GM19099 (cell line): Measurements from ENCODE around the gene LRRC7.

Experiments used
- POLR2A ChIP-seq: IDR thresholded peaks from 3 replicates; pipeline ENCODE4 v1.6.1; 2011; ENCODE audit warnings: low read depth; ENCODE audit not compliant: insufficient read length; ENCODE audit errors: extremely low read depth

The LRRC7 gene

DNA sequence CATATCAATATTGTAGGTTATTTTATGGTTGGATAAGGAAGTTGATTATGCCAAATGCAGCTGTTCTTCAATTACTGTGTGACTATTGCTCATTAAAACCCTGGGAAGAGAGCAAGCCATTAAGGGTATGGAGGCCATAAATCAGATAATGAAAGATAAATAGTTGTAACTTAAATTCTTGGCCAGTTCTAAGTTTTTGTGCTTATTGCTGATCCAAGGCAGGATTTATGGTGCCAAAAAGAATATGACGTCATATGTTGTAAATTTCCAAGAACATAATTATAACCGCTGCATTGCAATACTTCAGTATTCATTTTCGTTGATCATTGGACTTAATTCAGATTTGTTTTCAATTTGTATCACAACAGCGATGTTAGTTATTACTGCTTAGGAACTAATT lies 426.1 kb downstream of the LRRC7 start:
- TF ChIP-seq POLR2A, result no peak

DNA sequence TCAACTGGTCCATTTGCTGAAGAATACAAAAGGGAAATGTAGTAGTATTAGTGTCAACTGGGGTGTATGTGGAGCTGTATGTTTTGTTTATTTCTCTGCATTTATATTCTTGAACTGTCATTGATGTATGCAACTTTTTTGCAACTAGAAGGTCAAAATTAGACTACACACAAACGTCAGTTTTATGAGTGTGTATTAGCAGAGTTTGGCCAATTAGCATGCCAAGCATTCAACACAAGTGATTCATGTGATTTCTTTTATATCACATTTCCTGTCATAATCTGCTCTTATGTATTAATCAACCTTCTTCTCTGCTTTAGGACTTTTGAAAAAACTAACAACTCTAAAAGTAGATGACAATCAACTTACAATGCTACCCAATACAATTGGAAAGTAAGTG lies 426.5 kb downstream of the LRRC7 start:
- TF ChIP-seq POLR2A, result no peak

DNA sequence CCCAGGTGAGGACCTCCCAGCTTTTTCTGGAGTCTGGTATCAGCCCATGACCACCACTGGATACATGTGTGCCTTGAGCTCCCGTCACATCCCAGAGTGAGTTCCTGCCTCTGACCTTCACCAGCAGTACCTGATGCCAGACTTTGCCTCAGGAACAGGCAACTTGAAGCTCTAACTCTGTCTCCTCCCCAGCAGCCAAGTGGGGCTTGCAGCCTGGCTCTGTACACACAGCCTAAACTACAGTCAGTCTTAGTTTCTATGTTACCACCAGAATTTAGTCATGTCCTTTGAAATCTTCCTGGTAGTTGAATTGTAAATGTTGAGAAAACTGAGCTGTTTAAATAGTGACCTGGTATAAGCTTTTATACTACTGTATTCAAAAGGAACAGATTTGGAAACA lies 431.1 kb downstream of the LRRC7 start:
- no peak for TF ChIP-seq POLR2A

DNA sequence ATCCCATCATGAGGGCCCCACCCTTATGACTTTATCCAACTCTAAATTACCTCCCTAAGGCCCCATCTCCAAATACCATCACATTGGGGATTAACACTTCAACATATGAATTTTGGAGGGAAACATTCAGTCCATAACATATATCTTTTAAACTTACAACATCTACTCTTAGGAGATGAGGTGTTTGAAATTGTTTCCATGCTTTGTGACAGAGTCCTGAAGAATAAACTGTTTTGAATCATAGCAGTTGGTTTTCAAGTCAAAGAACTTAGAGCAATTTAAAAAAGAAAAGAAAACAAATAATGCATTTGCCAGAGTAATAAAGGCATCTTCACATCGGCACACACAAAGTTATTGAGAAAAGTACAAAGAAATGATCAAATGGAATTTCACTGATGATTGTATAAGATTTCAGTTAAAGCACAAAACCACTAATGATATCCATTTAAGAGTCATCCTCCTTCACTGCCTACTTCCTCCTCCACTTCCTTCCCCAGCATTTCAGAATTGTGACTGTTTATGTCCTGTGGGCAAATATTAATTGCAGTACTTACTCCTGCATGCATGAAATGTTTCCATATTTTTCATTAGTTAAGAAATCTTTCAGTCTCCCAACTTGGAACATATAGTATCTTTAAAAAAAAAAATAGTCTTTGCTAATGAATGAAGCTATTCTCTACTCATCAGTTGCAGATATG lies 435.6 kb downstream of the LRRC7 start:
- no peak for TF ChIP-seq POLR2A

DNA sequence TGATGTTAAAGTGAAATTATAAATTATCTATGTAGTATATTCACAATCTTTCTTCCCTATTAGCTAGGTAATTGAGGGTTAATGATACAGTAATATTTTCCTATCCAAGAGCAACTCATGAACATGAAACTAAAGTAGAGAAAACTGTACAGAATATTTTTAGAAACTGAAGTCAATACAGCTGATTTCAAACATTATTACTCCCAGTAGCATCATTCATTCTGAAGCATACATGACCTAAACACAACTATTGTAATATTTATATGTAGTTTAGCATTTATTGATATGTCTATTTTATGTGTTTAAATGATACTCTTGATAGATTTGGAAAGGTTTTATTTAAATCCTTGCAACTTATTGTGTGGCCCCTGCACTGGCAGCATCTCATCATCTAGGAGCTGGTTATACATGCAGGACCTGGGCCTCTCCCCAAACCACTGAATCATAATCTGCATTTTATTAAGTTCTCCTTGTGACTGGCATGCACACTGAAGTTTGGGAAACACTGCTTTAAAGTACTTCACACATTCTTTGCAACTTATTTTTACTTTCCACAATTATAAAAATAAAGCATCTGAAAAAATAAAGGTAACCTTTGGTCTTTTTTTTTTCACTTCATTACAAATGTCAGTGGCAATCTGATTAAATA lies 437.8 kb downstream of the LRRC7 start:
- no peak for TF ChIP-seq POLR2A

DNA sequence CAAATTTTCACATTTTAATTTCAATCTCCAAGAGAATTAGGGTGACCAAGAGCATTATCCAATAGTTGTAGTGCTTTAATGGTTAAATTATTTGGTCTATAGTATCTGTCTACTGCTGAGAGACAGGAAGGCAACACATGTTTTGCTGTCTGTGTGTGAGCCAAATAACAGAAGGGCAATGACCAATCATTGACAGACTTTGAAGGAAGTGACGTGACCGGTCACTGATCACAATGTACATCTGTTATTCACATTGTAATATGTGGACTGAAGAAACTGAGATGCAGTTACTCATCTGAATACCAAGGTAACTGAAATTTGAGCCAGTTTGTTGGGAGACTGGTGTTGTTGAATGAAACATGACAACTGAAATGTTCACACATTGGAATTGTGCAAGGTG lies 440.9 kb downstream of the LRRC7 start:
- TF ChIP-seq POLR2A, result no peak

DNA sequence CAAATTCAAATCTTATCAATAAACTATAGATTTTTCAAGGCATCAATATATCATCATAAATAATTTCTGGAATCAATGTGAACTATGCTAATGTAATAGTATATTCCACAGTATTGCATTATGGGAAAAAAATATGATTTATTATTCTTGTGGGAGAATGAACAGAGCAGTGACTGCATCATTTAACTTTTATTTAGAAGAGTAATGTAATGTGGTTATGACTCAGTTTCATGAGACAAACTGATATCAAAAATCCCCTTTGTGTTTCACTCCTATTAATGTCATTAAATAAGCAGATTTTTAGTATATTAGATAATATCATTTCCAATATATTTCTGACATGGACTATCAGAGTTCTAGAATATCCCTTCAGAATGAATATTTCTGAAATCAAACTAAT lies 450.0 kb downstream of the LRRC7 start:
- TF ChIP-seq POLR2A, result no peak

DNA sequence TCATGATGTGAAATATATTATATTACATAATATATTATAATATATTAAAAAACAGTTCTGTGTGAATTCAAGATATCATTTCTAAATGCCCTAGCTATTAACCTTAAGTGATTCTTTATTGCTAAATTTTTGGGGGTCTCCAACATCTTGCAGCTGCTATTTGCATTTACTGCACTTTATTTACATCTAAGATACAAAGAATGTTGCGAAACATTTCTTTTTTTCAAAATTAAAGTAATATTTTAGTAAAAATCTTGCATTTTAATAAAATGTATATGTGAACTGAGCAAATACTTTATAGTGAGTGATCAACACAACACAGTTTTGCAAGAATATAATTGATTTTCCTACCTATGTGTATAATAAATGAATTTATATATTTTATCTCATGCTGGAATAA lies 456.6 kb downstream of the LRRC7 start:
- no peak for TF ChIP-seq POLR2A

DNA sequence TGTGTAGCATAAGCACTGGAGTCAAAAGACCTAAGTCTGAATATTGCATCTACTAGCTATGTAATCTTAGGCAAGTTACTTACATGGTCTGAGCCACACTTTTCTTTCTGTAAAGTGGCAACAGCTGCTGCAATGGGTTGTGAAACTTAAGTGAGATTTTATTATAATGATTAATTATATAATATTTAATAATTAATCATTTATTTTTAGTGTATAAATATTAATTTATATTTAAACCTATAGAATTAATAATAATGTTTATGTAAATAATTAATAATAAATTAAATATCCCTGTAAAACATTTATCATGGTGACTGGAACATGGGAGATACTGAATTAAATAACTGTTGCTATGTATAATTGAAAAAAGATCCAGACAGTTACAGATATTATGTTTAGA lies 457.3 kb downstream of the LRRC7 start:
- no peak for TF ChIP-seq POLR2A

DNA sequence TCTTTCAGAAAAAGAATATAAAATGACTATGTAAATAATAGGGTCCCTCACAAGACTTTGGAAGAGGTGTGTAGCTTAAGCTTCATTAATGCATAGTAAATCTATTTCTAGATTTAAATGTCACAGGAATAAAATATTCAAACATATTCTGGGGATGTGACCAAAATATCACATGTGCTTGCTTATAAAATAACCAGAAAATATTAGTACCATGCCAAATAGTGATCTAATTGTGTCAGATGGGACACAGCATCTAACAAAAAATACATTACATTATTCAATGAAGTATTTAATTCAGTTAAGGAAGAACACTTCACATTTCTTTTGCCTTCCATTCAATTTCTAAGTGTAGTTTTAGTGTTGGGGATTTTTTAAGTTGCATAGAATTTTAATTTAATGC lies 458.1 kb downstream of the LRRC7 start:
- TF ChIP-seq POLR2A, result no peak

DNA sequence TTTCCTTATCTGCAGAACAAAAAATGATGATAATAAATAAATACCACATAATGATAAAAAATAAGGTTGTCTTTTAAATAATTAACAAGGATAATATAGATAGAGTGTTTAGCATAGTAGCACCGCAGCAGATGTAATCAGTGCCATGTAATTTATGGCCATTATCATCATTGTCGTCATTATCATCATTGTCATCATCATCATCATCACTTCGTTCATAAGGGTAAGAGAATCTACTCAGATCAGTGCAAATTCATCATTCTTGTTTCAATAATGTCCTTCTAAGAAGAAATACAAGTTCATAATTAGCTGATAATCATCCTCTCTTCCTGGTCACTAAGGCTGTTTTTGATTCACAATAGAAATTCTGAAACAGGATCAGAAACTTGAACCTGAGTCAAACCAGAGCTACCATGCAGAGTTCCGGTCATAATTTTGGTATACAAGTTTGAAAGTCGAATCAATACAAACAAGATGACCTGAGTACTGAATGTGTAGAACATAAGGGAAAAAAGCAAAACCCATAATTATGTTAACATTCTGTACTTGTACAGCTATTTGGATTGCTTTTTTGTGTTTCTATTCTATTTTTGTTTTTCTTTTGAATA lies 465.6 kb downstream of the LRRC7 start:
- TF ChIP-seq POLR2A, result no peak

DNA sequence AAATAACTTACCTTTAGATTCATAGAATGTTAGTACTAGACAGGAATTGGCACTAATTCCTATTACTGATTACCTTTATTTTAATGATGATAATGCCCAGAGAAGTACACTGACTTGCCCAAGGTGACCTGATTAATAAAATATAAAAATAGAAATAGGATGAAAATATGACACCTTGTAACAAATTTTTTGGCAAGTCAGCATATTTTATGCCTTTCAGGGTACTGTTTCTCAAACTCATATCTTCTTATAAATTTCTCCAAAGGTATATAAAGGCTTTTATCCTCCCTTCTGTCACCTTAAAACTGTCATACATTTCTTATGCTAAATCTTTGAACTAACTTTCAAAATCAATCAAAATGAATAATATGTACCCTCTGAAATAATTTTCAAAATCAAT lies 466.2 kb downstream of the LRRC7 start:
- TF ChIP-seq POLR2A, result no peak

DNA sequence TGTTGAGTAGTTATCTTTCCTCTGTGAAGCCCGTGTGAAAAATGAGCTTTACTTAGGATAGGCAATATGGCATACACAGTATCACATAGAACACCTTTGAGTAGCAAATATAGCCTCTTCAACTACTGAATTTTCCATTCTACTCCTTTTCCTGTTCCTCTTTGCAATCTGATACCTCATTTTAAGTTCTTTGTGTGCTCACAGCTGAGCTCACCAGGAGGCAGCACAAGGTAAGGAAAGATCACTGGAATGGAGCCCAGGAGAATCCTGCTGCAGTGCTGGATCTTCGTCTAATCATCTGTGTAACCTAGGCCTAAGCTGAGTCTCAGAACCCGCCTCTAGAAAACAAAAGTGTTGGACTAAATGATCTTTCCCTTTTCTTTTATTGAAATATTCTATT lies 466.7 kb downstream of the LRRC7 start:
- TF ChIP-seq POLR2A, result no peak

DNA sequence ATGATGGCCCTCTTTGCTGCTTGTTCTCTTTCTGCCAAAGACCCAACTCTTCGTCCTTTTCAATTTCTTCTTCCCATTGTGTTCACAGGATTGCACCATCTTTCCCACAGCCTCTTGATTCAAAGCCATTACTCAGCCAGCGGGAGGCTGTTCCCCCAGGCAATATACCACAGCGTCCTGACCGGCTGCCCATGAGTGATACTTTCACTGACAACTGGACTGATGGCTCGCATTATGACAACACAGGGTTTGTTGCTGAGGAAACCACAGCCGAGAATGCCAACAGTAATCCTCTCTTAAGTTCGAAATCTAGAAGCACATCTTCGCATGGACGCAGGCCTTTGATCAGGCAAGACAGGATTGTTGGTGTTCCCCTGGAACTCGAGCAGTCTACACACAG lies 470.3 kb downstream of the LRRC7 start:
- TF ChIP-seq POLR2A, result no peak

DNA sequence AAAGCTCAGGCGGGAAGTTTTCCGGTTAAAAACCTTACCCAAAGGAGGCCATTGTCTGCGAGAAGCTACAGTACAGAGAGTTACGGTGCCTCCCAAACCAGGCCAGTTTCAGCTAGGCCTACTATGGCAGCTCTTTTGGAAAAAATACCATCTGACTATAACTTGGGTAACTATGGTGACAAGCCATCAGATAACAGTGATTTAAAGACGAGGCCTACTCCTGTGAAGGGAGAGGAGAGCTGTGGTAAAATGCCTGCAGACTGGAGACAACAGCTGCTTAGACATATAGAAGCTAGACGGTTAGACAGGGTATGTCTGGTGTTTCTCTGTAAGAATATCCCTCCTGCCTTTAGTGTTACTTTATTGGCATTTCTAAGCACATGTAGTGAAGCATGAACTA lies 471.8 kb downstream of the LRRC7 start:
- TF ChIP-seq POLR2A, result no peak

DNA sequence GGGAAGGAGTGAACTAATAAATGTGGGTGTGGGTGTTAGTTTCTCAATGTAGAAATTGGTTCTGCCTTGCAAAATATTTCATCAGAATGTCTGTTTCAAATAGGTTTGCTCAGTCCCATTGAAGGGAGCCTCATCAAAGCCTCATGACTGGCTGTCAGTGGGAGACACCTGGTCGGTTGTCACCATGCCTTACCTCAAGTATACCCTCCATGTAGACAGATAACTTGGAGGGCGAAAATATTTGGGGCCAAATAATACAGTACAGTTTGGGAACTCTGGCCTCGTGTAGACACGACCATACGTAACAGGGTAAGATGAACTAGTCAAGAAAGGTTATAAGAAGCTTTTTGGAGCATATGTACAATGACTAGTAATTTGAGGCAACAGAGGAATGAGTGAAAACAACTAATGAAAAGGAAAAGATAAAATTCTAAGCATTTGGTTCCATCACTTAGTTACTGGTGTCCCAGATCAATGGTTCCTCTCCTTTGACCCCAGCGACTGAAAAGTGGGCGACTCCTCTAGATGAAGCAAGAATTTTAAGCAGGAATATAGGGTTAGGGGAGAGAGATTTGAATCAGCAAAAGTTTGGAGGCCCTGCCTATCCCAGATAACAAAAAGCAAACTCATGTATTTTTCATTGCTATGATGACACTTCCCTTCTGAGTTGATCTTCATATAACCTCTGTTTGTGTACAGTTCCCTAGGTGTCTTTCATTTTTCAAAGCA lies 473.8 kb downstream of the LRRC7 start:
- TF ChIP-seq POLR2A, result no peak
